PC-3 (cell line): ENCODE measurements around the gene TSPAN4. TPM values are rescaled to one million over a fixed set of nuclear protein-coding genes. Genes with fewer than 3 reads are reported as not detected.

ENCODE experiments used
- ATAC-seq: fragments of 200-7000 bp; cut with Tn5 transposase; 2 replicates; pipeline ENCODE4 v1.9.1; 2020; ENCODE audit warnings: mild to moderate bottlenecking, moderate library complexity
- Bru-seq: library from RNA; stranded (reverse); fragments of 400-500 nt; gene quantifications from one replicate; lab custom pipeline; 2021; lab: Mats Ljungman, UMichigan
- BruChase-seq, 2 experiments: library from RNA; stranded (reverse); fragments of 400-500 nt; gene quantifications; one replicate each; lab custom pipeline; 2021; lab: Mats Ljungman, UMichigan
- BruUV-seq: library from RNA; stranded (reverse); fragments of 400-500 nt; replicated peaks from 2 replicates; lab custom pipeline; 2021; lab: Mats Ljungman, UMichigan
- CTCF ChIA-PET: fragments of 300-600 bp; sonication (Branson Sonifier 250); formaldehyde crosslinking; loops from one replicate; lab custom pipeline; 2022; ENCODE audit warnings: antibody characterized with exemption; lab: Charles Lee
- POLR2A ChIA-PET: fragments of 300-600 bp; sonication (Branson Sonifier 250); formaldehyde crosslinking; loops from one replicate; lab custom pipeline; 2022; ENCODE audit warnings: antibody characterized with exemption; ENCODE audit not compliant: unreplicated experiment; lab: Charles Lee
- DNase-seq: peaks from one replicate; pipeline ENCODE4 v3.0.0-alpha.2; 2015
- H2AFZ ChIP-seq: fragments of 300-600 bp; sonication (generic); 2 replicates; pipeline ENCODE4 v1.6.0; 2016; ENCODE audit warnings: antibody characterized with exemption, low read length
- H3F3A ChIP-seq: fragments of 300-600 bp; sonication (generic); one replicate; pipeline ENCODE4 v1.6.0; 2017; ENCODE audit warnings: antibody characterized with exemption, low read length, control low read depth, mild to moderate bottlenecking; ENCODE audit not compliant: unreplicated experiment
- H3K27ac ChIP-seq: fragments of 300-600 bp; sonication (generic); 2 replicates; pipeline ENCODE4 v1.5.1; 2016; ENCODE audit warnings: mild to moderate bottlenecking, low read length
- H3K27me3 ChIP-seq: fragments of 300-600 bp; sonication (generic); 2 replicates; pipeline ENCODE4 v1.6.1; 2016; ENCODE audit warnings: low read length, mixed read lengths
- H3K36me3 ChIP-seq: fragments of 300-600 bp; sonication (generic); 2 replicates; pipeline ENCODE4 v1.6.1; 2016; ENCODE audit warnings: low read depth, mixed run types, low read length, mixed read lengths
- H3K4me1 ChIP-seq: fragments of 300-600 bp; sonication (generic); 2 replicates; pipeline ENCODE4 v1.5.1; 2016; ENCODE audit warnings: low read length; ENCODE audit not compliant: insufficient read depth
- H3K4me2 ChIP-seq: fragments of 300-600 bp; sonication (generic); 2 replicates; pipeline ENCODE4 v1.6.0; 2016; ENCODE audit warnings: low read length
- H3K4me3 ChIP-seq: fragments of 300-600 bp; sonication (generic); 2 replicates; pipeline ENCODE4 v1.5.1; 2016; ENCODE audit warnings: mild to moderate bottlenecking, low read length, mixed read lengths
- H3K79me2 ChIP-seq: fragments of 300-600 bp; sonication (generic); 2 replicates; pipeline ENCODE4 v1.6.1; 2017; ENCODE audit warnings: low read length, mixed read lengths
- H3K9ac ChIP-seq: fragments of 300-600 bp; sonication (generic); 2 replicates; pipeline ENCODE4 v1.6.0; 2016; ENCODE audit warnings: mild to moderate bottlenecking, low read length
- H3K9me2 ChIP-seq: fragments of 300-600 bp; sonication (generic); replicated peaks from 2 replicates; pipeline ENCODE4 v1.6.1; 2016; ENCODE audit warnings: mixed run types, low read length, mixed read lengths
- H3K9me3 ChIP-seq: fragments of 300-600 bp; sonication (generic); 2 replicates; pipeline ENCODE4 v1.6.1; 2016; ENCODE audit warnings: low read length, mixed read lengths
- H4K20me1 ChIP-seq: fragments of 300-600 bp; sonication (generic); 2 replicates; pipeline ENCODE4 v1.6.1; 2016; ENCODE audit warnings: low read length, mixed read lengths
- CTCF ChIP-seq: fragments of 300-600 bp; sonication (generic); conservative IDR thresholded peaks from 2 replicates; pipeline ENCODE4 v1.5.1; 2017; ENCODE audit warnings: antibody characterized with exemption, low read depth, mild to moderate bottlenecking, low read length
- EZH2 ChIP-seq: fragments of 300-600 bp; sonication (generic); IDR thresholded peaks from one replicate; pipeline ENCODE4 v1.6.1; 2017; ENCODE audit warnings: antibody characterized with exemption, mild to moderate bottlenecking, low read length; ENCODE audit not compliant: unreplicated experiment
- EZH2phosphoT487 ChIP-seq: fragments of 300-600 bp; sonication (generic); IDR thresholded peaks from 2 replicates; pipeline ENCODE4 v1.6.1; 2018; ENCODE audit warnings: mild to moderate bottlenecking, antibody characterized with exemption, low read length, borderline replicate concordance
- intact Hi-C: fragments of 100-400 bp; cut with micrococcal nuclease; formaldehyde crosslinking; loops from 2 replicates; pipeline ENCODE4 v1.9.0; 2023
- long read RNA-seq: library from polyadenylated mRNA; unstranded; transcript quantifications from one replicate; pipeline ENCODE4 v2.0.0, GENCODE V29; 2021; ENCODE audit not compliant: unreplicated experiment
- total RNA-seq: library from RNA; depleted of rRNA; stranded (reverse); fragments of >200 nt; gene quantifications from 2 replicates; pipeline ENCODE4 v1.2.3, GENCODE V29; 2014; rRNA removed

Gene TSPAN4
- 121 and 138 TPM in 2 replicates for total RNA-seq
- percentile 71 among the genes with signal in this experiment for Bru-seq, nascent RNA
- BruChase-seq, experiment 1, labeled RNA remaining after a 6-hour chase = percentile 83 among the genes with signal in this experiment
- BruChase-seq, experiment 2, labeled RNA remaining after a 2-hour chase = percentile 86 among the genes with signal in this experiment
- long read RNA-seq, transcript TSPAN4-206 (9 exons, 1,430 nt) = minor isoform, 15 of 422 reads
- long read RNA-seq, transcript TSPAN4-203 (9 exons, 1,423 nt) = major isoform, 73 of 422 reads
- long read RNA-seq, transcript TSPAN4-205 (9 exons, 1,426 nt) = minor isoform, 19 of 422 reads
- long read RNA-seq, transcript TSPAN4-207 (8 exons, 1,025 nt) = minor isoform, 18 of 422 reads
- long read RNA-seq, partial matches to known transcripts = 53 of 422 reads
- long read RNA-seq, other reads (novel, unspliced or antisense) = 224 of 422 reads

GRCh38 chr11:842370-843002 is at the start of gene TSPAN4, which contains the start of gene POLR2L:
TSS of gene TSPAN4 (plus strand) at chr11:842852. CDS start at chr11:850305, 7,453 bp downstream.
TSS of gene POLR2L (minus strand) at chr11:842529. CDS start at chr11:842508, 21 bp downstream.
- H3K4me3 ChIP-seq = peak within 1 kb of the TSS; percentile 100
- H3K9me3 ChIP-seq = no peaks in the 10 kb centered on the region
- peaks cover 11% of the 10 kb centered on the region for H3F3A ChIP-seq
- intact Hi-C loops = loop anchor here (5.0 kb wide), 1 partner anchor 210 kb away; no protein-coding TSS in a partner anchor
- peaks cover 46% of the 10 kb centered on the region for H3K4me1 ChIP-seq
- peak within 1 kb of the TSS; percentile 75 for H2AFZ ChIP-seq
- ChIA-PET POLR2A (interaction anchor here (0.6 to 1.7 kb wide), 3 partner anchors 8 to 423 kb away, joined by 3 to 14 read pairs (median 5); no protein-coding TSS in a partner anchor), CTCF (no interaction called here)
- DNase-seq (peak; percentile 86), ATAC-seq (peak; percentile 3)
- peak within 1 kb of the TSS; percentile 90 for H3K4me2 ChIP-seq
- peak within 1 kb of the TSS; percentile 87 for H3K27ac ChIP-seq
- peaks cover 36% of the 10 kb centered on the region for H4K20me1 ChIP-seq
- no TSS peak for BruUV-seq
- H3K9ac ChIP-seq = peak within 1 kb of the TSS; percentile 97
- TF ChIP-seq EZH2 = no peak
- peak; percentile 94 for TF ChIP-seq EZH2phosphoT487
- no peak for TF ChIP-seq CTCF
- peaks cover 38% of the 10 kb centered on the region for H3K36me3 ChIP-seq
- no peaks in the 10 kb centered on the region for H3K27me3 ChIP-seq
- H3K9me2 ChIP-seq = no peaks in the 10 kb centered on the region
- peaks cover 76% of the 10 kb centered on the region for H3K79me2 ChIP-seq

- H2AFZ ChIP-seq = no peak overlapping the region
- H3K4me3 ChIP-seq = no peak overlapping the region
- intact Hi-C loops = no loop called here
- H3K9me2 ChIP-seq = no peaks in the 10 kb centered on the region
- ChIA-PET POLR2A (no interaction called here), CTCF (no interaction called here)
- H3K4me2 ChIP-seq = no peak overlapping the region
- no peaks in the 10 kb centered on the region for H4K20me1 ChIP-seq
- H3K27me3 ChIP-seq = no peaks in the 10 kb centered on the region
- BruUV-seq = no TSS peak
- no peaks in the 10 kb centered on the region for H3K9me3 ChIP-seq
- H3K9ac ChIP-seq = no peak overlapping the region
- peaks cover 19% of the 10 kb centered on the region for H3K4me1 ChIP-seq
- ATAC-seq = no peak
- no peak for DNase-seq
- TF ChIP-seq EZH2phosphoT487 = no peak
- H3K36me3 ChIP-seq = no peaks in the 10 kb centered on the region; the same call in 1 of the 2 replicates
- peaks cover 4% of the 10 kb centered on the region for H3F3A ChIP-seq
- no peak overlapping the region for H3K27ac ChIP-seq
- peaks cover 24% of the 10 kb centered on the region for H3K79me2 ChIP-seq
Measured at GRCh38 chr11:792873-793272, 49.8 kb upstream of the TSPAN4 start.

- peaks cover 24% of the 10 kb centered on the region for H3K79me2 ChIP-seq
- no peak for TF ChIP-seq EZH2phosphoT487
- no peak for TF ChIP-seq CTCF
- no peak for TF ChIP-seq EZH2
- DNase-seq = no peak
- no TSS peak for BruUV-seq
- H2AFZ ChIP-seq = no peak overlapping the region
- no peak overlapping the region for H3K4me3 ChIP-seq
- H3K27ac ChIP-seq = no peak overlapping the region
- ATAC-seq = no peak
- H3K4me2 ChIP-seq = no peak overlapping the region
- no peaks in the 10 kb centered on the region; the same call in 1 of the 2 replicates for H3K36me3 ChIP-seq
- no peaks in the 10 kb centered on the region for H4K20me1 ChIP-seq
- H3F3A ChIP-seq = peaks cover 4% of the 10 kb centered on the region
- no peaks in the 10 kb centered on the region for H3K9me3 ChIP-seq
- ChIA-PET POLR2A (no interaction called here), CTCF (no interaction called here)
- intact Hi-C loops = no loop called here
- H3K4me1 ChIP-seq = peaks cover 19% of the 10 kb centered on the region
- H3K27me3 ChIP-seq = no peaks in the 10 kb centered on the region
- no peak overlapping the region for H3K9ac ChIP-seq
- no peaks in the 10 kb centered on the region for H3K9me2 ChIP-seq
Measured at GRCh38 chr11:793556-793955, 49.1 kb upstream of the TSPAN4 start.
